ENCODE measurements around the gene KLHL12.

KLHL12 gene

GRCh38 chr1:202880961-202881460, 46.0 kb downstream of the KLHL12 start:
- no peak for DNase-seq (ENCODE audit: low read depth)

- no peak for DNase-seq (ENCODE audit: low read depth)
Observed at GRCh38 chr1:202880062-202880461, 47.0 kb downstream of the KLHL12 start.

GRCh38 chr1:202879128-202879527, 47.9 kb downstream of the KLHL12 start:
- no peak for DNase-seq (ENCODE audit: low read depth)

- DNase-seq (ENCODE audit: low read depth), result no peak
Observed at GRCh38 chr1:202873026-202873425, 54.0 kb downstream of the KLHL12 start.

- DNase-seq (ENCODE audit: low read depth), result no peak
Observed at GRCh38 chr1:202871367-202871766, 55.7 kb downstream of the KLHL12 start.

GRCh38 chr1:202862679-202863560, 64.1 kb downstream of the KLHL12 start:
- no peak for DNase-seq (ENCODE audit: low read depth)

GRCh38 chr1:202861420-202862132, 65.5 kb downstream of the KLHL12 start:
- no peak for DNase-seq (ENCODE audit: low read depth)

- DNase-seq (ENCODE audit: low read depth), result no peak
Observed at GRCh38 chr1:202860744-202861419, 66.2 kb downstream of the KLHL12 start.

GRCh38 chr1:202858789-202859414, 68.1 kb downstream of the KLHL12 start:
- no peak for DNase-seq (ENCODE audit: low read depth)

GRCh38 chr1:202858331-202858730, 68.7 kb downstream of the KLHL12 start:
- no peak for DNase-seq (ENCODE audit: low read depth)

- DNase-seq (ENCODE audit: low read depth), result no peak
Observed at GRCh38 chr1:202857136-202857610, 69.9 kb downstream of the KLHL12 start.

GRCh38 chr1:202856014-202856413, 71.0 kb downstream of the KLHL12 start:
- DNase-seq (ENCODE audit: low read depth), result no peak

- no peak for DNase-seq (ENCODE audit: low read depth)
Observed at GRCh38 chr1:202854787-202855186, 72.2 kb downstream of the KLHL12 start.

- no peak for DNase-seq (ENCODE audit: low read depth)
Observed at GRCh38 chr1:202852163-202852904, 74.7 kb downstream of the KLHL12 start.

GRCh38 chr1:202850593-202851362, 76.3 kb downstream of the KLHL12 start:
- DNase-seq (ENCODE audit: low read depth), result no peak

- no peak for DNase-seq (ENCODE audit: low read depth)
Observed at GRCh38 chr1:202848191-202848542, 78.9 kb downstream of the KLHL12 start.

GRCh38 chr1:202844935-202845334, 82.1 kb downstream of the KLHL12 start:
- DNase-seq (ENCODE audit: low read depth), result no peak

- no peak for DNase-seq (ENCODE audit: low read depth)
Observed at GRCh38 chr1:202844259-202844658, 82.8 kb downstream of the KLHL12 start.

GRCh38 chr1:202843081-202843480, 84.0 kb downstream of the KLHL12 start:
- no peak for DNase-seq (ENCODE audit: low read depth)
